Measurements from ENCODE around the gene PDE11A.

DNA sequence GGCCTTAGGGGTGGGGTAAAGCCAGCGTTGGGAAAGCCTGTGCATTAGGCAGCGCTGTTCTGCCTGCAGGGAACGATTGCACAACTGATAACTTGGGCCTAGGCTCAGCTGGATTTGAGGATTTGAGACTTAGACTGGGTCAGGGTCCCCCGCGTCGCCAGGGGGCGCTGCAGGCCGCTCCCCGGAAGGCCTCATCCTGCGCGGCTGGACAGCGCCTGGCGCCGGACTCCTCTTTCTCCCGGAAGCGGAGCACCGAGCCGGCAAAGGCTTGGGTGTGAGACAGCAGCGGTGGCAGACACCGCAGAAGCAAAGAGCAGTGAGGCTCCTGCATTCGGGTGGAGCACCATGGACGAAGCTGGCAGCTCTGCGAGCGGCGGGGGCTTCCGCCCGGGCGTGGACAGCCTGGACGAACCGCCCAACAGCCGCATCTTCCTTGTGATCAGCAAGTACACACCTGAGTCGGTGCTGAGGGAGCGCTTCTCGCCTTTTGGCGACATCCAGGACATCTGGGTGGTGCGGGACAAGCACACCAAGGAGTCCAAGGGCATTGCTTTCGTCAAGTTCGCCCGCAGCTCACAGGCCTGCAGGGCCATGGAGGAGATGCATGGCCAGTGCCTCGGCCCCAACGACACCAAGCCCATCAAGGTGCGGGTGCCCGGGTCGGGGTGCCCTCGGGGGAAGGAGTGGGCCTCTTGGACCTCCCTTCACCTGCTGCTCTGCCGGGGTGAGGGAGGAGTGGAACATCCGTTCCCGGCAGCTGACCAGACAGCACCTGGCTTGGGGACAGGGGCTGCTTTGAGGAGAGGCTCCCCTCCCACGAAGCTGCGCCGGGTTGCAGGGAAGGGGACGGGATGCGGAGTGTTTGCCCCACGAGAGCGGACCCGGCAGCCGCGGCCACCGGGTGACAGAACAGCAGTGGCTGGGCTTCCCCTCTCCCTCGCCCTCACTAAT, 39.9 kb upstream of the PDE11A start, which contains the start of gene RBM45:
- TF ChIP-seq, protein P1, sequence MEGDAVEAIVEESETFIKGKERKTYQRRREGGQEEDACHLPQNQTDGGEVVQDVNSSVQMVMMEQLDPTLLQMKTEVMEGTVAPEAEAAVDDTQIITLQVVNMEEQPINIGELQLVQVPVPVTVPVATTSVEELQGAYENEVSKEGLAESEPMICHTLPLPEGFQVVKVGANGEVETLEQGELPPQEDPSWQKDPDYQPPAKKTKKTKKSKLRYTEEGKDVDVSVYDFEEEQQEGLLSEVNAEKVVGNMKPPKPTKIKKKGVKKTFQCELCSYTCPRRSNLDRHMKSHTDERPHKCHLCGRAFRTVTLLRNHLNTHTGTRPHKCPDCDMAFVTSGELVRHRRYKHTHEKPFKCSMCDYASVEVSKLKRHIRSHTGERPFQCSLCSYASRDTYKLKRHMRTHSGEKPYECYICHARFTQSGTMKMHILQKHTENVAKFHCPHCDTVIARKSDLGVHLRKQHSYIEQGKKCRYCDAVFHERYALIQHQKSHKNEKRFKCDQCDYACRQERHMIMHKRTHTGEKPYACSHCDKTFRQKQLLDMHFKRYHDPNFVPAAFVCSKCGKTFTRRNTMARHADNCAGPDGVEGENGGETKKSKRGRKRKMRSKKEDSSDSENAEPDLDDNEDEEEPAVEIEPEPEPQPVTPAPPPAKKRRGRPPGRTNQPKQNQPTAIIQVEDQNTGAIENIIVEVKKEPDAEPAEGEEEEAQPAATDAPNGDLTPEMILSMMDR (conservative IDR thresholded peaks at IDR 0.05; ENCODE audit: low read depth in 2 of 2) = peak; percentile 84 to 94
- no peak for TF ChIP-seq EZH2 (IDR thresholded peaks at IDR 0.05; ENCODE audit: low read depth, unreplicated experiment)
- TF ChIP-seq, protein P2, sequence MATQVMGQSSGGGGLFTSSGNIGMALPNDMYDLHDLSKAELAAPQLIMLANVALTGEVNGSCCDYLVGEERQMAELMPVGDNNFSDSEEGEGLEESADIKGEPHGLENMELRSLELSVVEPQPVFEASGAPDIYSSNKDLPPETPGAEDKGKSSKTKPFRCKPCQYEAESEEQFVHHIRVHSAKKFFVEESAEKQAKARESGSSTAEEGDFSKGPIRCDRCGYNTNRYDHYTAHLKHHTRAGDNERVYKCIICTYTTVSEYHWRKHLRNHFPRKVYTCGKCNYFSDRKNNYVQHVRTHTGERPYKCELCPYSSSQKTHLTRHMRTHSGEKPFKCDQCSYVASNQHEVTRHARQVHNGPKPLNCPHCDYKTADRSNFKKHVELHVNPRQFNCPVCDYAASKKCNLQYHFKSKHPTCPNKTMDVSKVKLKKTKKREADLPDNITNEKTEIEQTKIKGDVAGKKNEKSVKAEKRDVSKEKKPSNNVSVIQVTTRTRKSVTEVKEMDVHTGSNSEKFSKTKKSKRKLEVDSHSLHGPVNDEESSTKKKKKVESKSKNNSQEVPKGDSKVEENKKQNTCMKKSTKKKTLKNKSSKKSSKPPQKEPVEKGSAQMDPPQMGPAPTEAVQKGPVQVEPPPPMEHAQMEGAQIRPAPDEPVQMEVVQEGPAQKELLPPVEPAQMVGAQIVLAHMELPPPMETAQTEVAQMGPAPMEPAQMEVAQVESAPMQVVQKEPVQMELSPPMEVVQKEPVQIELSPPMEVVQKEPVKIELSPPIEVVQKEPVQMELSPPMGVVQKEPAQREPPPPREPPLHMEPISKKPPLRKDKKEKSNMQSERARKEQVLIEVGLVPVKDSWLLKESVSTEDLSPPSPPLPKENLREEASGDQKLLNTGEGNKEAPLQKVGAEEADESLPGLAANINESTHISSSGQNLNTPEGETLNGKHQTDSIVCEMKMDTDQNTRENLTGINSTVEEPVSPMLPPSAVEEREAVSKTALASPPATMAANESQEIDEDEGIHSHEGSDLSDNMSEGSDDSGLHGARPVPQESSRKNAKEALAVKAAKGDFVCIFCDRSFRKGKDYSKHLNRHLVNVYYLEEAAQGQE (IDR thresholded peaks at IDR 0.05; ENCODE audit: unreplicated experiment) = peak; percentile 68
- TF ChIP-seq POLR2AphosphoS5 (IDR thresholded peaks at IDR 0.05; ENCODE audit: low read depth) = peak; percentile 92
- TF ChIP-seq NANOG (IDR thresholded peaks at IDR 0.05; ENCODE audit: borderline replicate concordance) = 0 out of 2 replicates have a peak, but pooled peaks have one; percentile 29
- TF ChIP-seq JUNB (IDR thresholded peaks at IDR 0.05; ENCODE audit: unreplicated experiment) = no peak
- TF ChIP-seq, protein P3, sequence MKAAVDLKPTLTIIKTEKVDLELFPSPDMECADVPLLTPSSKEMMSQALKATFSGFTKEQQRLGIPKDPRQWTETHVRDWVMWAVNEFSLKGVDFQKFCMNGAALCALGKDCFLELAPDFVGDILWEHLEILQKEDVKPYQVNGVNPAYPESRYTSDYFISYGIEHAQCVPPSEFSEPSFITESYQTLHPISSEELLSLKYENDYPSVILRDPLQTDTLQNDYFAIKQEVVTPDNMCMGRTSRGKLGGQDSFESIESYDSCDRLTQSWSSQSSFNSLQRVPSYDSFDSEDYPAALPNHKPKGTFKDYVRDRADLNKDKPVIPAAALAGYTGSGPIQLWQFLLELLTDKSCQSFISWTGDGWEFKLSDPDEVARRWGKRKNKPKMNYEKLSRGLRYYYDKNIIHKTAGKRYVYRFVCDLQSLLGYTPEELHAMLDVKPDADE (IDR thresholded peaks at IDR 0.05) = peak; percentile 68
- 0 out of 2 replicates have a peak, but pooled peaks have one; percentile 55 for TF ChIP-seq CREB1 (CRISPR knock-in tag; IDR thresholded peaks at IDR 0.05; ENCODE audit: low read depth)
- TF ChIP-seq ZNF114 (CRISPR knock-in tag; IDR thresholded peaks at IDR 0.05) = no peak
